ENCODE data around the gene CUBN.

CUBN gene

GRCh38 chr10:16787361-16787791, 342.2 kb downstream of the CUBN start:
- no peak for DNase-seq (ENCODE audit: low spot score)

- DNase-seq (ENCODE audit: low spot score): no peak
Observed at GRCh38 chr10:16780338-16780880, 349.2 kb downstream of the CUBN start.

GRCh38 chr10:16779384-16779915, 350.2 kb downstream of the CUBN start:
- no peak for DNase-seq (ENCODE audit: low spot score)

GRCh38 chr10:16777473-16778370, 351.9 kb downstream of the CUBN start:
- DNase-seq (ENCODE audit: low spot score): peak; percentile 80

GRCh38 chr10:16776896-16777295, 352.7 kb downstream of the CUBN start:
- DNase-seq (ENCODE audit: low spot score): no peak

All from hematopoietic multipotent progenitor cell treated with erythropoietin and hydrocortisone succinate and interleukin-3 and kit ligand, for 17 days (in vitro differentiated cells).